ENCODE data around the gene TBX4.

DNA sequence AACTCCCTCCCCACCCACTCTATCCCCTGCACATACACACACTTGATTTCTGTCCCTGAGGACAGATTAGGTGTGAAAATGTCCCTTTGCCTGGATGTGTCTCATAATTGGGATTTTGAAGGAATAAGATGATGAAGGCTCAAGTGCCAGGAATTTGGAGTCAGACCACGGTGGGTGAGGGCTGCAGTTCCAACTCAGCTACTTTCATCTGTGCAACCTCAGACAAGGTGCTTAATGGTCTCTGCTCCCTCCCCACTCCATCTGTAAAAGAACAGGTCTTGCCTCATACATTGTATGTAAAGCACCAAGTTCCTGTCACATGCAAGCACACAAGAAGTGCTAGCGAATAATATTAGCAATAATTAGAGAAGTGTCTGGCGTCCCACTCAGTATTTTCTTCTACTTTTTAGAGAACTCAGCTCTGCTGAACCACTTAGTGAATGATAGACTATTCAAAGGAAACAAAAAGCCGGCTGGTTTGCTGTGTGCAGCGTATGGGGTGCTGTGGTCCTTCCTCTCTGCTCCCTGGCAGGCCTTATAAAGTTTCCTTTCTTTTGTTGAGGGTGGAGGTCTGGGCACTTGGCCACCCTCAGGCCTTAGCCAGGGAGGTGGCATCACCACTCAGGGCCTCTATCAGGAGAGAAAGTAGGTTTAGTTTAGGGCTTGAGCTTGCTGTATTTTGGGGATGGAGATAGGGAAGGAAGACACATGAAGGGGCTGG lies 6.4 kb downstream of the TBX4 start:
- TF ChIP-seq ZNF768 (CRISPR knock-in tag; IDR thresholded peaks at IDR 0.05) (no peak), ZNF7 (CRISPR knock-in tag; IDR thresholded peaks at IDR 0.05) (no peak), ETV6 (CRISPR knock-in tag; conservative IDR thresholded peaks at IDR 0.05) (no peak), NONO (IDR thresholded peaks at IDR 0.05) (no peak), NONO (CRISPR knock-in tag; conservative IDR thresholded peaks at IDR 0.05) (no peak), GLI4 (CRISPR knock-in tag; IDR thresholded peaks at IDR 0.05; ENCODE audit: borderline replicate concordance) (no peak), ZFP41 (CRISPR knock-in tag; IDR thresholded peaks at IDR 0.05; ENCODE audit: borderline replicate concordance) (no peak), BRCA1 (CRISPR knock-in tag; IDR thresholded peaks at IDR 0.05) (no peak), MAFF (IDR thresholded peaks at IDR 0.05; ENCODE audit: low read depth, low read length) (no peak), TP53 (CRISPR knock-in tag; conservative IDR thresholded peaks at IDR 0.05) (no peak), ZNF205 (CRISPR knock-in tag; IDR thresholded peaks at IDR 0.05) (no peak)
- TF ChIP-seq, protein P1, sequence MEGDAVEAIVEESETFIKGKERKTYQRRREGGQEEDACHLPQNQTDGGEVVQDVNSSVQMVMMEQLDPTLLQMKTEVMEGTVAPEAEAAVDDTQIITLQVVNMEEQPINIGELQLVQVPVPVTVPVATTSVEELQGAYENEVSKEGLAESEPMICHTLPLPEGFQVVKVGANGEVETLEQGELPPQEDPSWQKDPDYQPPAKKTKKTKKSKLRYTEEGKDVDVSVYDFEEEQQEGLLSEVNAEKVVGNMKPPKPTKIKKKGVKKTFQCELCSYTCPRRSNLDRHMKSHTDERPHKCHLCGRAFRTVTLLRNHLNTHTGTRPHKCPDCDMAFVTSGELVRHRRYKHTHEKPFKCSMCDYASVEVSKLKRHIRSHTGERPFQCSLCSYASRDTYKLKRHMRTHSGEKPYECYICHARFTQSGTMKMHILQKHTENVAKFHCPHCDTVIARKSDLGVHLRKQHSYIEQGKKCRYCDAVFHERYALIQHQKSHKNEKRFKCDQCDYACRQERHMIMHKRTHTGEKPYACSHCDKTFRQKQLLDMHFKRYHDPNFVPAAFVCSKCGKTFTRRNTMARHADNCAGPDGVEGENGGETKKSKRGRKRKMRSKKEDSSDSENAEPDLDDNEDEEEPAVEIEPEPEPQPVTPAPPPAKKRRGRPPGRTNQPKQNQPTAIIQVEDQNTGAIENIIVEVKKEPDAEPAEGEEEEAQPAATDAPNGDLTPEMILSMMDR (CRISPR knock-in tag; IDR thresholded peaks at IDR 0.05) = no peak
- TF ChIP-seq, protein P2, sequence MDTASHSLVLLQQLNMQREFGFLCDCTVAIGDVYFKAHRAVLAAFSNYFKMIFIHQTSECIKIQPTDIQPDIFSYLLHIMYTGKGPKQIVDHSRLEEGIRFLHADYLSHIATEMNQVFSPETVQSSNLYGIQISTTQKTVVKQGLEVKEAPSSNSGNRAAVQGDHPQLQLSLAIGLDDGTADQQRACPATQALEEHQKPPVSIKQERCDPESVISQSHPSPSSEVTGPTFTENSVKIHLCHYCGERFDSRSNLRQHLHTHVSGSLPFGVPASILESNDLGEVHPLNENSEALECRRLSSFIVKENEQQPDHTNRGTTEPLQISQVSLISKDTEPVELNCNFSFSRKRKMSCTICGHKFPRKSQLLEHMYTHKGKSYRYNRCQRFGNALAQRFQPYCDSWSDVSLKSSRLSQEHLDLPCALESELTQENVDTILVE (CRISPR knock-in tag; IDR thresholded peaks at IDR 0.05) = no peak

Data from HepG2 (cell line).